Measurements from ENCODE around the gene CALCB.

CALCB gene

DNA sequence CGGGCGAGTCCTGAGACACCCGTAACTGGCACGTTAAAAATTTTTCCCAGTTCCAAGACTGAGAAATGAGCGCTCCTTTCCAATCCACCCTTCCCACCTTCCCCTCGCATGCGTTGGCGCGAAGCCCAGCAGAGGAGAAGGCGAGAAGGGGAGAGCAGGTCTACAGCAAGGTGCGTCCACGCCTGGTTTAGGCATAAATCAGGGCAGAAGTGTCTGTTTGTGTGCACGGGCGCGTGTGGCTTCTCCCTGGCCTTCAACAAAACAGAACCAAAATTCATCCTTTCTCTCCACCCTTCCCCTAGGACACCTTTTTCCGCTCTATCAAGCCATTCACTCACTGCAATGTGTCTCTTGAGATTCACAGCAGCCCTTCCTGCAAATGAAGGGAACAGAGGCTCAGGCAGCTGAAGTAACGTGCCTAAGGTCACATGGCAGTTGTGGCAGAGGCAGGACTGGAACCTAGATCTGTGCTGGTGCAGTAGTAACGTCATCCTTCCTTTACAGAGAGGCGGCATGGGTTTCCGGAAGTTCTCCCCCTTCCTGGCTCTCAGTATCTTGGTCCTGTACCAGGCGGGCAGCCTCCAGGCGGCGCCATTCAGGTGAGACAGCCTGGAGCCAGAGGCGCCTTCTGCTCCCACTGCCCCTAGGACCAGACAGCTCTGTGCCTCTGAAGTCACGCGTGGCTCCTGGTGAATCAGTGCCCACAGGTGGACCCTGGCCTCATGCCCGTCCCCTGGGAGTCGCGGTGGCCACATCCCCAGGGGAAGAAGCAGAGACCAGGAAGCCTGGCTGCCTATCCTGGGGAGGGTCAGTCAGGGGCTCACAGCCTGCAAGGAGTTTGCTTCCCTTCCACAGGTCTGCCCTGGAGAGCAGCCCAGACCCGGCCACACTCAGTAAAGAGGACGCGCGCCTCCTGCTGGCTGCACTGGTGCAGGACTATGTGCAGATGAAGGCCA is 1.1 kb downstream of the CALCB start:
- DNase-seq: peak; percentile 65

DNA sequence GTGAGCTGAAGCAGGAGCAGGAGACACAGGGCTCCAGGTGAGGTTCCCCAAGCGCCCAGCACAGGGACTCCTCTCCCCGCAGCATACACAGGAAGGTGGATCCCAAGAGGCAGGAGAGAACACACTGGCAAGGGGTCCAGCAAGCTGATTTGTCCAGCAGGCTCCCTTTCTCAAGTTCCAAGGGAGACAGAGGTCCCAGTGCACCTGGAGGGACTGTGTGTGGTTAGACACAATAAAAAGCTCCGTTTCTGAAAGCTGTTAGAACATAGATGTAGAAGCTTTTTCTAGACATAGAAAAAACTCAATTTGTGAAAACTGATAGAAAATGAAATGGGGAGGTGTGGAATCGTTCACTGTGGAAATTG is 1.8 kb downstream of the CALCB start:
- no peak for DNase-seq

DNA sequence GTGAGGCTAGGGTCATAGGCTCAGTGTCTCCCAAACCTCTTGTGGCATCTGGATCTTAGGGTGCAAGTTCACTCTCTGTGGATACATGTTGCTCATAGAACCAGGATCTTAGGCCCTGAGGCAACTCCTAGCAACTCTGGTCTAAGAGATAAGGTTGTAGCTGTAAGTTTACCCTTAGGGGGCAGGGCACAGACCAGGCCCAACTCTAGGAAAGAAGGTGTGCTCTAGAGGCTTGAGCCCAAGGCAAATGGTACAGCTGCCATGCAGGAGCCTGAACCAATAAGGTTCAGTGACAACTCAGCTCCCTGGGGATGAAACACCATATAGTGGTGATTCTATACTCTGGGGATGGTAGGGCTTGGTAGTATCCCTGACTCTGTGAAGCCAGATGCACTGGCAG is 17.8 kb downstream of the CALCB start:
- DNase-seq: no peak

DNA sequence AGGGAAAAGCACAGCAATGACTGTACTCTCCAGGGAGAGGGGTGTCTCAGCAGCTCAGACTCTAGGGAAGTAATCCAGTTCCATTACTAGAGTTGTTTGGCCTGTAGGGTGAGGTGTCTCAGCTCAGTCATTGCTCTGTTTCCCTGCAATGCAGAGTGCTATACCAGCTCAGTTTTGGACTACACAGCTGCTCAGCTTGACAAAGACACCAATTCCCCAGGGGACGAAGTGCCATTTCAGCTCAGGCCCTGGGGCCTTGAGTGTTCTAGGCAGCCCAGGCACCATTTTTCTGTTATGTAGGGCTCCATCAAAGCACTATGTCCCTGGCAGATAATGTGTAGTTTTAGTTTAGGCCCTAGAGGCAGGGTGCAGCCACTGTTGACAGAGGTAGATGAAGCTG is 18.2 kb downstream of the CALCB start:
- no peak for DNase-seq

DNA sequence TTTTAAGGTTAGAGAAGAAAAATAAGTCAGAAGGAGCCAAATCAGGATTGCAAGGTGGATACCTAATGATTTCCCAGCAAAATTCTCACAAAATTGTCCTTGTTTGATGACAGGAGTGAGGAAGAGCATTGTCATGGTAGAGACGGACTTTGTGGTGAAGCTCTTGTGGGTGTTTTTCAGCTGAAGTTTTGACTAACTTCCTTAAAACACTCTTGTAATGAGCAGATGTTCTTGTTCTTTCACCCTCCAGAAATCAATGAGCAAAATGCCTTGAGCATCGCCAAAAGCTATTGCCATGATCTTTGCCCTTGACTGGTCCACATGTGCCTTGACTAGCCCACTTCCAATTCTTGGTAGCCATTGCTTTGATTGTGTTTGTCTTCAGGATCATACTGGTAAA is 20.0 kb downstream of the CALCB start:
- no peak for DNase-seq

DNA sequence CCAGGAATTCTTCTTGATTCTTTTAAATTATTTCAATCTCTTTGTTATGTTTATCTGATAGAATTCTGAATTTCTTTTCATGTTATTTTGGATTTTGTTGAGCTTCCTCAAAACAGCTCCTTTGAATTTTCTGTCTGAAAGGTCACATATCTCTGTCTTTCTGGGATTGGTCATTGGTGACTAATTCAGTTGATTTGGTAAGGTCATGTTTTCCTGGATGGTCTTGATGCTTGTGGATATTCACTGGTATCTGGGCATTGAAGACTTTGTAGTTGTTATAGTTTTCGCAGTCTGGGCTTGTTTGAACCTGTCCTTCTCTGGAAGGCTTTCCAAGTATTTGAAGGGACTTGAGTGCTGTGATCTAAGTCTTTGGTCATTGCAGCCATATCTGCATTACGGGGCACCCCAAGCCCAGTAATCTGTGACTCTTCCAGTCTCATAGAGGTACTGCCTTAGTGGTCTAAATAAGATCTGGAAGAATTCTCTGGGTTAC is 22.4 kb downstream of the CALCB start:
- no peak for DNase-seq

DNA sequence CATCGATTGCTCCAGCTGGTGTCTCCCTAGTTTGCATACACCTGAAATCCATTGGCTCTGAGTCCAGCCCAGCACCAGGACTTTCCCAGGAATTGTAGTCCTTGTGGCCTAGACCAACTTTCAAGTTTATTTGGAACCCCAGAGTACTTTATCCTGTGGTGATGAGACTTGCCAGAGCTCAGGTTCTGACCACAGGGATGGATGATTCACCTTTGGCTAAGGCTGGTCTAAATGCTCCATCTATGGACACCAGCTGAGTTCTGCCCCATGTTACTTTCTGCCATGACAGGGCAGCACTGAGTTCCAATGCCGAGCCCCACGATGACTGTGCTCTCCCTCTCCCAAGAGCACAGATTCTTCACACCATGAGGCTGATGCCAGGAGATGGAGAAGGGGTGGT is 24.0 kb downstream of the CALCB start:
- DNase-seq: no peak

DNA sequence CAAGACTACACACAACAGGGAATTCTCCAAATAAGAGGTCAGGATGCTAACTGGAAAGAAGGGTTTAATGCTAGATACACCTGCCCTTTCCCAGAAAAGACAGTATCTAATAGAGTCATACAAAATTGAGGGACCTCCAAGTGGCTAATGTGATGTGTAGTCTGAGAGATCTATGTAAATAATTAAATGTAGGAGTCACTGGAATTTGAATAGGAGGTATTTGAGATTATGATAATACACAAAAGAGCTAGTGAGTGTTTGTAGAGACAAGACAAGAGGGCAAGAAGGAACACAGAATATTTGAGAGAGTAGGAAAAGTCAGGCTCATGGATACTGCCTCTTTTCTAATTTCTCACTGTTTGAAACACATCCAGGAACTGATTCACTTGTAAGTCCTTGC is 25.9 kb downstream of the CALCB start:
- DNase-seq: no peak

DNA sequence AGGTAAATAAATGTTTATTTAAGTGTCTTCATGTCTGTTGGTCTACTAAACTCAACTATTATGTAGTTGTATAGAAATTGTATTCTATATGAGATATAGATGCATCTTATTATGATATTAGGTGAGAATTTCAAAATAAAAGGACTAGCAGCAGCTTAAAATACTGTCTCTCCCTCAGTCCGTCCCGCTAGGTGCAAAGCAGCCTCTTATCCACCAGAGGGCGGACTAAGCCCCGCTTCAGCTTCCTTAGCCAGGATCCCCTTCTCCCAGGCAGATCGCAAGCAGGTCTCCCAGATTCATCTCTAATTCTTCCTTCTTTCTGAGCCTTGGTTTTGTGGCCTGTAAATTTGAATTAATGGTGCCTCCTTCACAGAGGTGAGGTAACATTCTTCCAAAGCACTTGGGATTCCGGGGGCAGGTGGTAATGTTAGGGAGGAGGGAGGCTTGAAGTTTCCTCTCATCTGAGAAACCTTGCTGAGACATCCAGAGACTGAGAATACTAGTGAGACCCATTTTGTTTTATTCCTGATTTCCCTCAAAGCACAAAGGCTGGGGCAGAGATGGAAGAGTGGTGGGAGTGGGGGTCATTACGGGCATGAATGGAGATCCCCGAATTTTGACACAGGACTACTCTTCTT is 27.8 kb downstream of the CALCB start:
- peak; percentile 69 for DNase-seq

DNA sequence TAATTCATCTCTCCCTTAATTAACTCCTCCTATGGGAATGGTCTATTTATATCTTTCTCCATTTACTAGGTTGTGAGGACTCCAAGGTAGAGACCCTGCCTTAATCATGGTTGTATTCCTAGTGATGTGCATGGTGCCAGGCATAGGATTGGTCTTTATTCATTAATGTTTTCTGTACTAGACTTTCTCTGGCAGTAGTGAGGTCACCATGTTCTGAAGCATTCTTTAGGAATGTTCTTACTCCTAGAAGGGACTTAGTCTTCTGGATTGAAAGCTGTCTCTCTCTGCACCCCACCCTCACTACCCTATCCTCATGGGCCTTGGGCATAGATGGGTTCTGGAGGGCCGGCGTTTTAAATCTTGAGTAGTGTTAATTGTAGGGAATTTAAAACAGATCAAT is 30.8 kb downstream of the CALCB start:
- no peak for DNase-seq

DNA sequence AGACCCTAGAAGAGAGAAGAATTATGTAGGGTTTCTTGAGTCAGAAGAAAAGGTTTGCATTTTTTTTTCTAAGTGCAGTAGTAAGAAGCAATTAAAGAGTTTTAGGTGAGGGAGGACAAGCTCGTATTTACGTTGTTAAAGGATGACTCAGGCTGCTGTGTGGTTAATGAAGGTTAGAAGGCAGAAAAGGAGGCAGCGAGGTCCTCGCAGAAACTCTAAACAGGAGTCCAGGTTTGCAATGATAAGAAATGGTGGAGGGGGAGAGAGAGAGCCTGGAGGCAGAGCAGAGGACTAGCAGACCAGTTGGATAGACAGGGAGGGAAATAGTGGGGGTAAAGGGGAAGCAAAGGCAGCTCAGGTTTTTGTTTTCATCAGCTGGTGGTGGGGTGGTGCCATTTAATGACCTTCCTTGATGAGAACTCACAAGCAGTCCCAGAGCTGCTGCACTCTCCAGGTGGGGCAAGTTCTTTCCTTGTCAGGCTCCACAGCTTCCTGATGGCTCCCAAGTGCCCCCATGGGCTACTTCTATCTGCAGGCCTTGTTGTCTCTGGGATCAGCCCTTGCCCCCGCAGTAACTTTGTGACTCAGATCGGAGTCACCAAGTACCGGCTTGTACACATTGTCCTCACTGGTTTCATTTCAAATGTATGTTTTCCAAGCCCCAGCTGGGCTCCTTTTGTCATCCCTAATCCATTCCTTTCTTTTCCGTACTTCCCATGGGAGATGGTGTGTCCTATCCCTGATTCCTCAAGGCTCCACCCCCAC is 33.0 kb downstream of the CALCB start:
- no peak for DNase-seq

DNA sequence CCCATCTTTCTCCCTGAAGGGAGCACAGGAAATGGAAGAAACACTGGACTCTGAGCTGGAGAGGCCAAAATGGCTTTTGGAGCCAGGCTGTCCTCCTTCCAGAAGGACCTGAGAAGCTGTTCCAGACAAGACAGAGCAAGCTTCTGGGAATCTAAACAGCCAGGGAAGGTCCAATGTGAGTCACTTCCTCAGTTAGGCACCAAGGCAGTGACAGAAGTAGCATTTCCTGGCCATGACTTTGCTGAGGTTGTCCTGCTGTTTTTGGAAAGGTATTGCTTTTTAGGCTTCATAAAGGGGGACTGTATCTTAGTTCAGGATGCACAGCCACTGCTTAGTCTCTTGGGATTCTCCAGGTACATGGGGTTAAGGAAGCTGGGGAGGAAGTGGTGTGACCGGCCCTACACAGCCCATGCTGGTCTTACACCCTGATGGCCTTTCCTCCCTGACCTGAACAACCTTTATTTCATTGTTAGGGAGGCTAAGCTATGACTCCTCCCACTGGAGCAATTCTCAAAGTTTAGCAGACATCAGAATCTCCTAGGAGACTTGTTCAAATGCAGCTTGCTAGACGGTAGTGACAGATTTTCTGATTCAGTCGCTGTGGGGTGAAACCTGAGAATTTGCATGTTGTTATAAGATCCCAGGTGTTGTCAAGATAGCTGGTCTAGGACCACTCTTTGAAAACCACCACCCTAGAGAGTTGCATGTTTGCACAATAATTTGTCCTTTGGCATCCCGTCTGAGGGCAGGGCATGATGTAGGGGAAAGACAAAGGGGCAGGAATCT is 34.5 kb downstream of the CALCB start:
- no peak for DNase-seq

DNA sequence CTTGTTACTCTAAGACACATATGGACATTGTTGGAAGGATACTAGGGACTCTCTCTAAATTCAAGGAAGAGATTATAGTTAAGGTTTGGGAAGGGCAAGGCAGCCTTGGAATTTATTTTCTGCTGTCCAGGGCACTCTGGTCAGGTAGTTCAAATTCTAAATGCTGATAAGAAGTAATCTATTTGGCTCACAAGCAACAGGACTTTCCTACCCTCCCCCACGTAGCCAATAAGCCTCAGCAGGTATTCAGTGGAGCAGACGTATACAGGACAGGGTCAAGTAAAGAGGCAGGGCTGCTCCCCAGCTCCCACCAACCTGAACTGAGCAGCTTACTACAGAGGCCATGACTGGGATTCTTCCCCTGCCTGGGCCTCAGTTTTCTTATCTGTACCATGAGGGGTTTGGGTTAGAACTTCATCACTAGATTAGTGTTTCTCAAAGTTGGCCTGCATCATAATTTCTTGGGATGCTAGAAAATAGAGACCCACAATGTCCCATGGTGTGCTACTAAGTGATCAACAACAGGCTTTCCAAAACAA is 35.3 kb downstream of the CALCB start:
- DNase-seq: no peak

DNA sequence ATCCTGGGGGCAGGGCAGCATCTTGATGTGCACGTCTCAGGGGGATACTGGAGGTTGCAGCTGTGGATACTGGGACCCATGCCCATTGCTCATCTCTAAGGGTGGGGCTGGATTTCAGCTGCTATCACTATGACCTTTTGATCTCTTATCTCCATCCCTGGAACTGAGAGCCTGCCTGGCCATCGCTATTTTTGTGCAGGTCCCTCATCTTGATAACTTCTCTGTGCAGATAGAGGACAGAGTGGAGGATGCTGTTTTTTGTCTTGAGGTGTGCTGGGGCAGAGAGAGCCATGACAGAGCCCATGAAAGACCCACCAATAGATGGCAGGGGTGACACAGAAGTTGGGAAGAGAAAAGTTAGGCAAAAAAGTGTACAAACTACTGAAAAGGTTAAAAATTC is 36.2 kb downstream of the CALCB start:
- DNase-seq: no peak

DNA sequence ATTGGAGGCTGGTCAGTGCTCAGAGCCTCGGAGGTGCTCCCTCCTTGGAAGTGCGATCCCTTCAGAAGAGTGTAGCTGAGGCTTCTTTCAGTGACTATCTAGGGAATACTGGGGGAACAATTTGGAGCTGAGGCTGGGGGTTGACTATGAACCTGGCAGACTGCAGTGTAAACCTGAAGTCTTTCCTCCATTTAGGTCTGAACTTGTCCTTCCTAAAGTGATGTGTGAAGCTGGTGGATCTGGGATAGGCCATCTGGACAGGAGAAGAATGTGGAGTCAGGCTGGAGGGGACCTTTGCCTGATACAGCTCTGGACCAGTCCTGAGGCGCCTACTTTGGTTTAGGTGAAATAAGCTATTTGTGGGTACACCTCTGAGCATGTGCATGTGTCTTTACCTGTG is 37.8 kb downstream of the CALCB start:
- DNase-seq: no peak

DNA sequence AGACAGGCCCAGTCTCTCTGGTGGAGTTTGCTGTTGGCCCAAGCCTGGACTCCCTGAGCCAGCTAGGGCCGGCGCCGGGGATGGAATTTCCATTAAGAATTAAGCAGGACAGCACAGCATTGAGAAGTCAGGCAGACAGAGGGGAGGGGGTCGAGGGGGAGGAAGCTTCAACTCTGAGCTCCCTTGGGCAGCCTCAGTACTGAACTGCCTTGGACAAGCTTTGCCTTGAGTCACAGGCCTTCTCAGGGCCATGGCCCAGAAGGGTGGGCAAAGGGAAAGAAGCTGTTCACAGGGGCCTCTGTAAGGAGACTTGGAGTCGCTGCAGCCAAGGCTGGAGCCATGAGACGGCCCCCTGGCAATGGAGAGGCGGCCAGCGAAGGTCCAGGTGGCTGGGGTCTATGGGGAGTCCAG is 38.7 kb downstream of the CALCB start:
- no peak for DNase-seq

DNA sequence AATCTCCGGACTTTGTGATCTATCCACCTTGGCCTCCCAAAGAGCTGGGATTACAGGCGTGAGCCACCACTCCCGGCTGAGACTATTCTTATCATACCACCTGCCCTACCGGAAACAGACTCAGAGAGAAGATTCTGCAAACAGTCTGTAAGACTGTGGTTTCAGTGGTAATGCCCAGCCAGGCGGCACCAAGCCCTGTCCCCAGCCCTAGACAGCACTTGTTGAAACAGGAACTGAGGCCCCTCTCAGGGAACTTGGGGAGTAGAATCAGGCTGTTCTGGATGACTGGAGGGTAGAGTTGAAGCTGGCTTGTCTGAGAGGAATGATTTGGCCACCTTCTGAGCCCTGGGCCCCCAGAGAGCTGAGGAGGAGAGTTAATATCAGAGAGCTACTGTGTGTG is 40.0 kb downstream of the CALCB start:
- no peak for DNase-seq

DNA sequence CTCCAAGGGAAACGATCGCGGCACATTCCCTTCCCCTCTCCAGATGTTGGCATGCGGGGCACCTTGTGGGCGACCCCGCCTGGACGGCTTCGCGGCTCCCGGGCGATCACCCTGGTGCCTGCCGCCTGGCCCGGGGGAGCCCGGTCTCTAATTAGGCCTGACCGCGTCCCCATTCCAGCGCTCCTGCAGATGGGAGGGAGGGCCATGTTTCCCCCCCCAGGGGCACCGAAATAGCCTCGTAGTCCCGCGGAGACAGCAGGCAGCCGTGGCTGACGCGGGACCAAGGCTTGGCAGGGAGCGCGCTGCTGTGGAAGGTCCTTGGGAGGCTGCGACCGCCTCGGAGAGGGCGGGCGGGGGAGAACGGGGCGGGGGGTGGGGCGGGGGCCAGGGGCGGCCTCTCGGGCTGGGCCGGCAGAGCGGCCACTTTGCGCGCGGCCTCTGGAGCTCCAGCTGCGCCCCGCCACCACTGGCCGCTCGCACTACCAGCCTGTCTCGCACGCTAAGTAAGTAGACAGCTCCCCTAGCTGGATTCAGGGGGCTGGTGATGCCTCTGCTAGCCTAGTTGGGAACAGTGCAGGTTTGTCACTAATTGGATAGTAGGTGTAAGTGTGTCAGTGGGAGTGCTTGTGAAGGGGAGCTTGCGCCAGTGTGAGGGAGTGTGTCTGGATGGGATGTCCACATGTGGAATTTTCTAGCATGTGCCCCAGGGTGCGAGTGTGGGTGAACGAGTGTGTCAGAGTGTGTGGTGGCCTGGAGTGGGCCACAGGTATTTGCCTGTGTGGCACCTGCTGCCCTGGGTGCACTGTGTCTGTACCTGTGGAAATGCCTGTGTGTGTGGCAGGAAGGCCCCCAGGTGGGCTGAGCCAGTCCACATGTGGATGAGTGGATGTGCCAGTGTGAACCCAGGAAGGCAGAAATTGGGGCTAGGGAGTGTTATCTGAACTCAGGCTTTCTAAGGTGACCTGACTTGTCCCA is 41.4 kb downstream of the CALCB start, which contains the start of gene INSC:
Gene INSC (plus strand): TSS at position 423 of the 975 bp plus-strand sequence. CDS start 34,252 bp downstream, outside the sequence.
- peak; percentile 10 for DNase-seq

DNA sequence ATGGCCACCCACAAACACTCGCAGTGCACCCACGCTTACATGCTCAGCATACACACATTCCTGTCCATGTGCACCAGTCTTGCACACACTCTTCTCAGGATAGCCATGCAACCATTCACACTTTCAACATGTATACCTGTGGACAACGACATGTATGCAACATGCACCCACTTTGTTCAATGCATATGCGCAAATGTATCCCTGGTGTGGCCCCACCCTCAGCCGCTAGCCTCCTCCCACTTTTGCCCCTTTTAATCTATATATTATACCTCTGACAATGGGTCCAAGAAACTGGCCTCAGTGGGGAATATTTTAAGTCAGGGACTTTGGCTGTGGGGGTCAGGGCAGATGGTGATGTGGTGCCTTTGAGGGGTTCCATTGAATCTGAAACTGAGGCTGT is 42.3 kb downstream of the CALCB start:
- DNase-seq: no peak

DNA sequence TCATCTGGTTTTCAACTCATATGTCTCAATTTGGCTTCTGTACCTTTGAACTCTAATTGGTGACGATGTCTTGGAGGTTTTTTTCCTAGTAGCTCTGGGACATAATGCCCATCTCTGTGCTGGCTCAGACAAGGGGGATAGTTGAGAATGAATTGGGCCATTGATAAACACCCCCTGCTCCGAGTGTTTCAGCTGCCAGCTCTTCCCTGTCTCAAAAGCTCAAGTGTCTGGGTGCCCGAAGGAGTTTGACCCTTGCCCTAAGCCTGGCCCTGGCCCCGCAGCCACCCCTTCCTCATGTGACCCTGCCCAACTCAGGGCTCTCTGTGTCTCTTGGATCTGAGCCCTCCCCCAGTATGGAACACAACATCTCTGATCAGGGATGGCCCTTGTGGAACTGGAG is 44.4 kb downstream of the CALCB start:
- DNase-seq: no peak

DNA sequence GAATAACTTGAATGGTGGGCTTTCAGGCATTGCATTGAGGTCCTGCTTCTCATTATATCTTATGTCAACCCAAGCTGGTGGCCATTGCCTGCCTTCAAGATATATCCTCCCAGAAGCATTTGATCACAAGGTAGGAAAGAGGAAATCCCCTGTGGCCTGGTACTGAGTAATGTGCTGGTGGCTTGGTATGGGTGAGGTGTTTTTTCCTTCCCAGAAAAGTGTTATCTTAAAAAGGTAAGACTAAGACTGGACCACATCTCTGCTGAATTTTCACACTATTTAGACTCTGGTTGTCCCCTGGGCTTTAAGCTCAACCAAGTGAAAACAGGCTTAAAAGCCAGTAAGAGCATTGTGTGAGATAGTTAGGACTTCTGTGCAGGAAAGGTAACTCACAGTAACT is 45.0 kb downstream of the CALCB start:
- DNase-seq: no peak
